ENCODE data around the gene JAG2.

The JAG2 gene

GRCh38 chr14:105181549-105182295, 13.1 kb upstream of the JAG2 start:
- no peak for DNase-seq

- DNase-seq = no peak
Observed at GRCh38 chr14:105180592-105181548, 12.3 kb upstream of the JAG2 start, which contains the start of gene NUDT14. Gene NUDT14 (minus strand): TSS chr14:105181312. CDS start chr14:105181209, 103 bp downstream.

GRCh38 chr14:105179191-105179590, 10.6 kb upstream of the JAG2 start:
- DNase-seq = no peak

DNA sequence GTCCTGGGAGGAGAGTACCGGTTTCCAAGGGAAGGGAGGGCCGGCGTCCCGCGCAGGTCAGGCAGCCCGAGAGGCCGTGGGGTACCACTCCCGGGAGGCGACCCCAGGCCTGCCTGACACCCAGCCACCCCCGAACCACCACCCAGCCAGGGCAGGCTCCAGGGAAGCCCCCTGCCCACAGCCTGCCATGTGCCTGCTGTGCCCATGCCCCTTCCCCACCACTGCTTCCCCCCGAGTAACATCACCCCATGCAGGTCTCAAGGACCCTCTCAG, 10.2 kb upstream of the JAG2 start:
- DNase-seq = no peak

DNA sequence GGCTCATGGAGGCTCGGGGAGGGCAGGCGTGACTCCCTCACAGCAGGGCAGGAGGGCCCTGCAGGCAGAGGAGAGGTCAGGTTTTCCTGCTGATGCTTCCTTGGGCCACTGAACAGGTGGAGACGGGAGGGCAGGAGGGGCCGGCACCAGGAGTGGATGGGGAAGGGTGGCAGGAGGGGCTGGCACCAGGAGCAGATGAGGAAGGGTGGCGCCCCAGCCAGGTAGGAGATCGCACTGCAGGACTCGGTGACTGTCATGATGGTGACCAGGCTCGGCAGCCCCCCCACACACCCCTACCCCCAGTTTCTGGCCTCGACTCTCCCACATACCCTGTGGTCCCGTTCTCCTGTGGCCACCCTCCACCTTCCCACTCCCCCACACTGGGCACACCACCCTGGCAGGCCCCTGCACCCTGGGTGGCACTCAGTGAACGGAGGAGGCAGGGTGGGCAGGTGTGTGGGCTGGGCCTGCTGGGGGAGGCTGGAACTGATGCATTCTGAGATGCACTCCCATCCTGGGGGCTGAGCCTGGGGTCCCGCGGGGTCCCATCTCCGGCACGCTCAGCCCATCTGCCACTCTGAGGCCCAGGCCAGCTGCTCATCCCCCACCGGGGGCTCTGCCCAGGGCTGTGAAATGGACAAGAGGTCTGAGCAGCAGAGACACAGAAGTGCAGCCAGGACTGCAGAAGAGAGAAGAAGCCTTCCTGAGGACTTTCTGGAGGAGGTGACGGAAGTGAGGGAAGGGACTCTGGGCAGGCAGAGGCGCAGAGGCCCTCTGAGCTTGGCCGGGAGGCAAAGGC, 9.7 kb upstream of the JAG2 start:
- DNase-seq = no peak

DNA sequence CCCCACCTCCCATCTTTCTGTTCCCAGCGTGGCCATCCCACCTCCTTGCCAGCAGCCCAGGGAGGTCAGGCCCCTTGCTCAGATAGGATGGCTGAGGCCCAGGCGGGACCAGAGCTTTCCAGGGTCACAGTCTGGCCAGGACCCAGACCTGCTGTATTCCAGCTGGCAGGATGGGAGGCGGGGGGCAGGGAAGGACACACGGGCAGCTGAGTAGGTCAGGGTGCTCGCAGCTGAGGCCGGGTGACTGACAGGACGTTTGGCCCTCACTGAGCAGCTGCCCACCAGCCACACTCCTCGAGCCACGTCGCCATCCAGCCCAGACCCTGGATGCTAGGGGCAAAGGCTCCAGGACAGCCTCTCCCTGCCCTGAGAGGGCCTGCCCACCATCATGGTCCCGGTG, 8.5 kb upstream of the JAG2 start:
- DNase-seq = no peak

GRCh38 chr14:105176513-105176912, 7.9 kb upstream of the JAG2 start:
- no peak for DNase-seq

DNA sequence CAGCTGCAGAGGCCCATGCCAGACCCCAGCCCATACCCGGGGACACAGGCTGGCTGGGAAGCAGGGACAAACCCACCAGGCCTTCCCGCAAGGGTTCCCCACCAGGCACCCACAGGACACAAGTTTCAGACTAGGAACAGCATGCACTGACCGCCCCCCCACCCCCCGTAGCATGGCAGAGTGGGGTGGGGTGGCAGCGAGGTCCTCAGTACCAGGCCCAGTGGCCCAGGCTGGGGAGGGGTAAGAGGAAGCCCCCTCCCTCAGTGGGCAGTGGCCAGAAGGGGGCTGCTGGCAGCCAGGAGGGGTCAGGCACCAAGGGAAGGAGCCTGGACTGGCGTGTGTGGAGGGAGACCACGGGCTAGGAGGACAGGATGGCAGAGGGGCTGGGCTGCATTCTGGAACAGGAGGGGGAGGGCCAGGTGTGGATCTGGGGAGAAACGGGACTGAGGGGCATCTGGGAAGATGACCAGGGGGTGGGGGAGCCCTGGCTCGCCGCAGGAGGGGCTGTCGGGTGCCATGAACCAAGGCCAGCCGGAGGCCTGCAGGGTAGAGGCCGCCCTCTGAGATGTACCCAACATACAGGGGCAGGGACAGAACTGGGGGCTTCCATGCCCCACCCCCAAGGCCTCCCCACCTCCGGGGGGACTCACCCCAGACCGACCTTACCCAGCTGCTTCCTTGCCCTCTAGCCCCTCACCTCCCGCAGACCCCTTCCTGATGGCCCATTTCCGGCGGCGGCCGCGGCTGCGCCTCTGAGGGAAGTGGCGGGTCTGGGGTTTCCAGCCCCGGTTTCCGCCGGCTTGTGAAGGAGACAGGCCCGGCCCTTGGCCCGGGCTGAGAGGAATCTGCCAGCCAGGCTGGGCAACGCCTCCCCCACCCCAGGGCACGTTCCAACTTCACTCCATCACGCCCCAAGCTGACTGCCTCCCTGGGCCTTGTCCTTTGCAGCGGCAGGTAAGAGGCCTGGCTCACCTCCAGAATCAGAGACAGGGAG, 5.6 kb upstream of the JAG2 start:
- DNase-seq = no peak

- no peak for DNase-seq
Observed at GRCh38 chr14:105173145-105173544, 4.6 kb upstream of the JAG2 start.

GRCh38 chr14:105172476-105172875, 3.9 kb upstream of the JAG2 start:
- no peak for DNase-seq

DNA sequence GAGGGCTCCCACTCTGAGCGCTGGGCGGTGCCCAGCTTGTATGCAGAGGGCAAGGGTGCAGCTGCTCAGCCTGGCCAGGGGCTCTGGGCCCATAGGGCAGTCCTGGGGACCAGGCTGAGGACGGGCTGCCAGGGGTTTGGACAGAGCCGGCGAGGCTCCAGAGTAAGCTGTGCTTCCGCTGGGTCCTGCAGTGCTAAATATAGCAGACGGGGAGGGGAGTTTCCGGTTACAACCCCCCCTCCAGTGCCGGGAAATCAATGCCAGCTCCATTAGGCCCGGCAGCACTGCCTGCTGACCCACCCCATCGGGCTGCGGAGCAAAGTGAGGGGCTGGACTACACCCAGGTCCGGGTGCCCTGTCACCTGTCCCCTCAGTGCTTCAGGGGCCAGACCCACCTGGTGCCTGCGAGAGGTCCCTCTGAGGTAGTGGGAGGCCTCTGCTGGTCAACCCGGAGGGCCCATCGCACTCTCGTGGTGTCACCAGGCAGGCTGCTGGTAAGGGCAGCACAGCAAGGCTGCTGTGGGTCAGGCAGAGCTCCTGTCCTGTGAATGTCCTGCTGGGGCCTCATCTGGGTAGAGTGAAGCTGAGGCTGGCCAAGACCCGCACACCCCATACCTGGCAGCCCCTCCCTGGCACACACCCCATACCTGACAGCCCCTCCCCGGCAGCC, 2.6 kb upstream of the JAG2 start:
- no peak for DNase-seq

DNA sequence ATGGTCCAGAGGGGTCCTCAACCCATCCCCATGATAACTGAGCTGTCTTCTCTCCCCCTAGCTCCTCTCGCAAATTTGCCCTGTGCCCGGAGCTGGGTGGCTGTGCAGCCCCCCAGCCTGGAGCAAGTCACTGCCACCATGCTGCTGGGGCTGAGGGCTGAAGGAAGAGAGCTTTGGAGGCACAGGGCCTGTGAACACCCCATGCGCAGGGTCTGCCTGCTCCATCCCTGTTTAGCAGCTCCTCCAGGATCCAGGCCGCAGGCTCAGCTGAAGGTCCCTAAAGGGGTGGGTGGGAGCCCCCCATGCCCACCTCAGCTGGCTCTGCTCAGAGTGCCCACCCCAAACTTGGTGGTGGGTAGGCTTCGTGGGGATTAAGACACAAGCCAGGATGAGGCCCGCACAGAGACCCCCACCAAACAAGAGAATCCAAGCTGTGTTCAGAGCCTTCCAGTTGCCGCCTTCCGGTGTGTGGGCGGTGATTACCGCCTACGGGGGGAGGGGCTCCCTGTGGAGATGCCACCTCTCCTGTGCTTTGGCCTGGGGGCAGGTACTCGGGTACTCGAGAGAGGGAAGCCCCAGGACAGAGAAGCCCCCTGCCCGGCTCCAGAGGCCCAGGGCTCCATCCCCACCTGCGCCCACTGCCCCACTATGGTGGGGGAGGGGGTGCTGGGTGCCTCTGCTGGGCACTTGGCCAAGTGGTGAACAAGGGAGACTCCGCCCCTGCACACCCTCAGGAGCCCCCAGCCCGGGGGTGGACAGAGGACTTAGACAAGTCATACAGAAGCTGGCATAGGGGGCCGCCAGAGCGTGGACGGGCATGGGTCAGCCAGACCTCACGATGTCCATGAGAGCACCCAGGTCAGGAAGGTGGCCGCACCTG, 1.4 kb upstream of the JAG2 start:
- no peak for DNase-seq

DNA sequence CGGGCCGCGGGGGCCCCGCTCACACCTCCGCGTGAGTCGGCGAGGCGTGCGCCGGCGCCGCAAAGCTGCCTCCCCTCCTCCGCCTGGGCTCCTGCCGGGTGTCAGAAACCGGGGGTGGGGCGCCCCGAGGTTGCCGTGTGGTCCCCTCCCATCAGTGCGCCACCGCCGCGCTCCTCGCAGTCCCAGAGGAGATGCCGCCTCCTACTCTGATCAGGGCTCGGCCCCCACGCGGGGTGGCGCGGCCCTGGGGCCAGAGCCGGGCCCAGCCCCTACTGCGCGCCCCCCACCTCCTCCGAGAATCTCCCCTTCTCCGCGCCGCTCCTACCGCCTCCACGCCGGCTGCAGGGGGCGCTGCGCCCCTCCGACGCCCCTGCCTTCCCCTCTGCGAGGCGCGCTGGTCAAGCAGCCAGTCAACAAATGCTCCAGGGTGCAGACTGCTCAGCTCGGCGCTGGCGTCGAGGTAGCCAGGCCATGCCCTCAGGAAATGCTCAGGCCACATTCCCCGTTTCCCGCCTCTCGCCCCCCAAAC, 467 bp upstream of the JAG2 start:
- no peak for DNase-seq

DNA sequence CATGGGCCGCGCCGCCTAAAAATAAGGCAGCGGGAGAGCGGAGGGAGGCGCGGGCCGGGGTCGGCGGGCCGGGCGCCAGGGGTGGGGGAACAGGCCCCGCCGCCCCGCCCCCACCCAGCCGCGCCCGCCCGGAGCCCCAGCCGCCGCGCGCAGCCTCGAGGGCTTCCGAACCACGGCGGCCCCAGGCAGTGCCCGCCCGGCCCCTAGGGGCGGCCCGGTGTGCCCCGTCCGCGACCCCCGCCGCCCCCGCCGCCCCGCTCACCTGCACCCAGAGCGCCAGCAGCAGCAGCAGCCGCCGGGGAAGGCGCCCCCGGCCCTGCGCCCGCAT, 519 bp downstream of the JAG2 start:
- DNase-seq = no peak

GRCh38 chr14:105167303-105168092, 1.1 kb downstream of the JAG2 start:
- DNase-seq = no peak

DNA sequence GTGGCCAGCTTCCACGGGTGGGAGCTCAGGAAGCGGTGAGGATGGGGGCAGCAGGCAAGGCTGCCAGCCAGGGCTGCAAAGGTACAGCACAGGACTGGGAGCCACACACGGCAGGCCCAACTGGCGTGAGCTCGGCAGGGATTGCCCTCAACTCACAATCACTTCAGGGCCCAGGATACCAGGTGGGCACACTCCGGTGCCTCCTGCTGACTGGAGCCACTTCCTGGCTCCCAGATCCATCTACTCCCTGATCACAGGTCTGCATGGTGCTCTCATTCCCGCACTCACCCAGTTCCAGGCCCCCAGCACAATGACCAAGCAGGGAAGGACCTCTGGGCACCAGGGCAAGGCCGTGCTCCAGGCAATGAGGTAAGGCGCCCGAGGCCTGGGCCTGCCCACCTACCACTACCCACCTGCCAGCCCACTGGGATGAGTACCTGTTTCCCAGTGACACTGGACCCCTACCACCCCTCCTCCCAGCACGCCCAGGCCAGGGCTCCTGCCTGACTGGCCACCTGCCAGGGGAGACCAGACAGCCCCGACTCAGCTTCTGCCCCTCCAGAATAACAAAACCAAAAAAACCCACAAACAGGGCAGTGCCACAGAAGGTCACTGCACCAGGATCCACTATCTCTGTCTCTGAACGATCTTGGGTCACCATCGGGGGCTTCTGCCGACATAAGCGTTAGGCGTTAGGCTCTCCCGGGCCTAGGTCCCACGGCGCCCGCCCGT, 1.8 kb downstream of the JAG2 start:
- no peak for DNase-seq

DNA sequence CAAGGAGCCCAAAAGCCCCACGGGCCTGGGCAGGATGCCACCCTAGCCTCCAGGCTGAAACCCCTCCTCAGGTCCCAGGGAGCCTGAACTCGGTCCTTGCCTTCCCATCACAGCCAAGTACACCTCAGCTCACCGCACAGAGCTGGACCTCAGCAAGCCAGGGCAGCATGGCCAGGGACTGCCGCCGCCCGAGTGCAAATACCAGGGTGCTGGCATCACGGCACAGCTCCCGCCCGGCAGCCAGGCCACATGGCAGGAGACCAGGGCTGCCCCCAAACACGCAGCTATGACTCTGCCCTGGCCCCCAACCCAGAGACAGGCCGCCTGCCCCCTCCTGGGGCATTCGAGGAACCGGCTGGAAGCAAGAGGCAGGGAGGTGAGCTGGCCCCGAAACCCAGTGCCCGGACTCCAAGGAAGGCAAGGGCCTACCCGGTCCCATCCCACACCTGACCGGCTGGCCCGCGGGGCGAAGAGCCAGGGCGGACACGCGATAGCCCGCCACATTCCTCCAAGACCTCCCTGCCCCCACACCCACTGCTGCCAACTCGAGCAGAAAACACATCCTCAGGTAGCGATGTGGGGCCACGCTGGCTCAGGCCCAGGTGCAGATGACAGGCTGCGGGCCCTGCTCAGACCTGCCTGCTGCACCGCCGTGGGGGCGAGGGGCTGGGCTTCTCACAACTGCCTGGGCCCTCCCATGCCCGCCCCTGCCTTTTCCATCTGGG, 2.7 kb downstream of the JAG2 start:
- no peak for DNase-seq

GRCh38 chr14:105165134-105165704, 3.4 kb downstream of the JAG2 start:
- DNase-seq = no peak
